ENCODE results near the gene EYA2.

The EYA2 gene

DNA sequence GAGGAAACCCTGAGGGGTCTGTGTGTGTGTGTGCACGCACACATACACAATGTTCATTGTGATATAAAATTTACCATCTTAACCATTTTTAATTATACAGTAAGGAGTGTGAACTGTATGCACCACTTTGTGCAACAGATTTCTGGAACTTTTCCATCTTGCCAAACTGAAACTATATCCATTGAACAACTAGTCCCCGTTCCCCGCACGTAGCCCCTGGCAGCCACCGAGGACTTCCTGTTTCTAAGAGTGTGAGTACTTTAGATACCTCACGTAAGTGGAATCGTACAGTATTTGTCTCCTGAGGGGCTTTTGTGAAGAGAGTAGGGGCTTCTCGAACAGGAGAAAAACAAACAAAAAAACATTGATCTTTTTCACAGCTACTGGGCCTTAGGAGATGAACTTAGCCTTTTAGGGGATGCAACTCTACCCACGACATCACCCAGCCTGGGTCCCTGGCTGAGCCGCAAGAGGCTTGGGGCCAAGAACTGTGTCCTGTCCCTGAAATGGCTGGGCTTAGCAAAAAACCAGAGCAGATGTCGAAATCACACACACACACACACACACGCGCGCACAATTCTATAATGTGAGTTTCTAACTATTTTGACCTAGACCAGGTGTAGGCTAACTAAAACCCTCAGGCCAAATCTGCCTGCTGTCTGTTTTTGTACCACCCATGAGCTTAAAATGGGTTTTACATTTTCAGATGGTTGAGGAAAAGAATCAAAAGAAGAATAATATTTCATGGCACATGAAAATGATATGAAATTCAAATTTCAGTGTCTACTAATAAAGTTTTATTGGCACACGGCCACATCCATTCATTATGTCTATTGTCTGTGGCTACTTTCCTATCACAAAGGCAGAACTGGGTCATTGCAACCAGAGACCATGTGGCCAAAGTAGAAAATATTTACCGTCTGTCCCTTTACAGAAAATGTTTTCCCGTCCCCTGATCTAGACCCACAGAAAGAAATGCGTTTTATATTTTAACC is 144.2 kb downstream of the EYA2 start:
- no peak for DNase-seq (ENCODE audit: low read depth)
- TF ChIP-seq, protein P1, sequence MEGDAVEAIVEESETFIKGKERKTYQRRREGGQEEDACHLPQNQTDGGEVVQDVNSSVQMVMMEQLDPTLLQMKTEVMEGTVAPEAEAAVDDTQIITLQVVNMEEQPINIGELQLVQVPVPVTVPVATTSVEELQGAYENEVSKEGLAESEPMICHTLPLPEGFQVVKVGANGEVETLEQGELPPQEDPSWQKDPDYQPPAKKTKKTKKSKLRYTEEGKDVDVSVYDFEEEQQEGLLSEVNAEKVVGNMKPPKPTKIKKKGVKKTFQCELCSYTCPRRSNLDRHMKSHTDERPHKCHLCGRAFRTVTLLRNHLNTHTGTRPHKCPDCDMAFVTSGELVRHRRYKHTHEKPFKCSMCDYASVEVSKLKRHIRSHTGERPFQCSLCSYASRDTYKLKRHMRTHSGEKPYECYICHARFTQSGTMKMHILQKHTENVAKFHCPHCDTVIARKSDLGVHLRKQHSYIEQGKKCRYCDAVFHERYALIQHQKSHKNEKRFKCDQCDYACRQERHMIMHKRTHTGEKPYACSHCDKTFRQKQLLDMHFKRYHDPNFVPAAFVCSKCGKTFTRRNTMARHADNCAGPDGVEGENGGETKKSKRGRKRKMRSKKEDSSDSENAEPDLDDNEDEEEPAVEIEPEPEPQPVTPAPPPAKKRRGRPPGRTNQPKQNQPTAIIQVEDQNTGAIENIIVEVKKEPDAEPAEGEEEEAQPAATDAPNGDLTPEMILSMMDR (IDR thresholded peaks at IDR 0.05; ENCODE audit: control insufficient read depth, insufficient read depth, low read depth, low read length, missing control alignments), result no peak
- H3K4me3 ChIP-seq (ENCODE audit: control insufficient read depth, low read depth, low read length), result no peak overlapping the region

DNA sequence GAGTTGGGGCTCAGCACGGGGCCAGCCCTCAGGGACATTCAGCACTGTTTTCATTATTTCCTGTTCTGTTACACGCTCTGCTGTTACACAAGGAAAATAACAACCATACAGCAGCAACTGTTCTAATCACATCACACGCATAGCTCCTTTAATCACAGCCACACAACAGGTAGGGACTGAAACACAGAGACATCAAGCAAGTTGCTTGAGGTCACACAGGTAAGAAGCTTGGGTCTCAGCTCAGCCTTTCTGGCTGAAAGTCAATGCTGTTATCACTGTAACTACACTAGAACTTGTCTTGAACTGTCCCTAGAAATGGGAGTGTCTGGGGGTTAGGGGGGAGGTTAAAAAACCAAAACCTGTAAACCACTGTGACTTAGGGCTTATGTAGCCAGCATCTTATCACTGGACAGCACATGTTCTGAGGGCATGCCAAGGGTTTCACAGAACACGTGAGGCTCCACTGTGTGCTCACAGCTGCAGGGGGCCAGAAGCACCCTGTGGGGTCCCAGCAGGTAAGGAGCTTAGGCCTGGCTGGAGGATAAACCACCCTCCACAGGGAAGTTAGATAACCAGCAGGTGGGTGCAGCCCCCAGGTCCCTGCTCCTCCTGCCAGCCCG is 146.0 kb downstream of the EYA2 start:
- TF ChIP-seq, protein P1 (IDR thresholded peaks at IDR 0.05; ENCODE audit: control insufficient read depth, insufficient read depth, low read depth, low read length, missing control alignments), result no peak
- H3K4me3 ChIP-seq (ENCODE audit: control insufficient read depth, low read depth, low read length), result no peak overlapping the region
- DNase-seq (ENCODE audit: low read depth), result no peak

DNA sequence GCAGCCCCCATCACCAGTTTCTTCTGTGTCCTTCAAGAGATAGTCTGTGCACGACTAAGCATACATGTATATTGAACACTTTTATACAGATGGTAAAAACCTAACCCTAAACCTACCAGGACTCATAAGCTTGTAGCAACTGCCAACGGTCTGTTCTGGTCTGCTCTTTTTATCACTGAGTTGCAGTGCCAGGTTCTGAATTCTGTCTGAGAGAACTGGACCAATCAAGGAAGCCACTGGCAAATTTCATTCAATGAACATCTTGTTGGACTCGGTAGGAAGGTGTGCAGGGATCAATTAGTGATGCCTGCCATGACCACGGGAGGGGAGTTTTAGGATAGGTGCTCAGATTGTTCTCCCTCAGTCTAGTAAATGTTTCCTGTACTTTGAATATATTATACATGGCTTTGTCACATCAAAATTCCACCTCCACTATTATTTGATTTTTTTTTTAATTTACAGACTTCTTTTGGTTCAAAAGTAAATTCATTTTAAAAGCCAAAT is 146.8 kb downstream of the EYA2 start:
- DNase-seq (ENCODE audit: low read depth), result no peak
- no peak overlapping the region for H3K4me3 ChIP-seq (ENCODE audit: control insufficient read depth, low read depth, low read length)
- TF ChIP-seq, protein P1 (IDR thresholded peaks at IDR 0.05; ENCODE audit: control insufficient read depth, insufficient read depth, low read depth, low read length, missing control alignments), result no peak

DNA sequence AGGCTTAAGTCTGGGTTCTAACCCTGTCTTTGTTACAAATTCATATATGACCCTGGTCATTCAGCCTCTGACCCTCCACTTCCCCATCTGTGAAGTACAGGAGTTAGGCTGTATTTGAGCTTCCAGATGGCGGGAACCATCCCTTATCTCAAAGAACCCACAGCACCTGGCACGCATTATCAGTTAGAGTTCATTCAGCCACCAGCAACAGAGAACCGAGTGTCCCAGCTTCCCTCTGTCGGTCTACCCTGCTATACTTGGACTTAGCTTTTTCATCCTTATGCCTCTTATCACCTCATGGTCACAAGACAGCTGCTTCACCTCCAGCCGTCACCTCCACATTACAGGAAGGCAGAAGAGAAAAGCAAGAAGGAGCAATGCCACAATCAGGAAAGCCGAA is 147.8 kb downstream of the EYA2 start:
- DNase-seq (ENCODE audit: low read depth), result no peak
- no peak overlapping the region for H3K4me3 ChIP-seq (ENCODE audit: control insufficient read depth, low read depth, low read length)
- TF ChIP-seq, protein P1 (IDR thresholded peaks at IDR 0.05; ENCODE audit: control insufficient read depth, insufficient read depth, low read depth, low read length, missing control alignments), result no peak

DNA sequence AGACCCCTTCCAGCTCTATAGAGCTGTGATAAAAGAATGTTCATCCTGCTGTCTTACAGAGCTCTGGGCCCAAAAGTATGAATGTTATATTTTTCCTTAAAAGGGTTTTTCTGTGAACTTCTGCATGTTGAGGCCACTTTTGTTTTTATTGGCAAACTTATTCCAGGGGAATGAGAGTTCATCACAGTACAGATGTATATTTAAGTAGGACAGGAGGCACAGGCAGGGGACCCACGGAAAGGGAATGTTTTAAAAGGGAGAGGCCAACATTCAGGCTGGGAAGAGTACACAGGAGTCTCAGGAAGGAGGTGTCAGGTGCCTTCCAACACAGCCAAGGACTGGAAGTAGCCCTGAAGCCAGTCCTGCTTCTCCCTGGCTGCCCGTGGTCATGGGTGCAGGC is 148.4 kb downstream of the EYA2 start:
- TF ChIP-seq, protein P1 (IDR thresholded peaks at IDR 0.05; ENCODE audit: control insufficient read depth, insufficient read depth, low read depth, low read length, missing control alignments), result no peak
- no peak for DNase-seq (ENCODE audit: low read depth)
- no peak overlapping the region for H3K4me3 ChIP-seq (ENCODE audit: control insufficient read depth, low read depth, low read length)

DNA sequence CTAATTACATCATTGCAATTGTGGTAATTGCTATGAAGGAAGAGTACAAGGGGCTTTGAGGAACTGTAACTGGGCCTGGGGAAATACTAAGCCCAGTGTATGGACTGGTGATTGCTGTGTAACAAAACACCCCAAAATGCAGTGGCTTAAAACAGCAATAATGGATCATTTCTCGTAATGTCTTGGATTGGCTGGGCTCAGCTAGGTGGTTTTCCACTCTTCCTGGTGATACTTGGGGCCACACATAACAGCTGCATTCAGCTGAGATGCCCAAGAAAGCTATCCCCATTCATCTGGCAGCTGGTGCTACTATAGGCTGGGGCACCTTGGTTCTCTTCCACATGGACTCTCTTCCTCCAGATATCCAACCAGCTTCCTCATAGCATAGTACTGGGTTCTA is 150.3 kb downstream of the EYA2 start:
- H3K4me3 ChIP-seq (ENCODE audit: control insufficient read depth, low read depth, low read length), result no peak overlapping the region
- TF ChIP-seq, protein P1 (IDR thresholded peaks at IDR 0.05; ENCODE audit: control insufficient read depth, insufficient read depth, low read depth, low read length, missing control alignments), result no peak
- no peak for DNase-seq (ENCODE audit: low read depth)
